Activated CD4-positive, alpha-beta T cell treated with anti-CD3 and anti-CD28 coated beads for 48 hours (primary cell): ENCODE results near the gene FZD2.
"Not testable (repeated sequence)": the region's sequence is repeated elsewhere in the genome, so short reads cannot be mapped to it uniquely, and the experiment has no call there.

Experiments
- DNase-seq: peaks from one replicate; pipeline ENCODE4 v3.0.0-alpha.2; 2020

FZD2 gene

DNA sequence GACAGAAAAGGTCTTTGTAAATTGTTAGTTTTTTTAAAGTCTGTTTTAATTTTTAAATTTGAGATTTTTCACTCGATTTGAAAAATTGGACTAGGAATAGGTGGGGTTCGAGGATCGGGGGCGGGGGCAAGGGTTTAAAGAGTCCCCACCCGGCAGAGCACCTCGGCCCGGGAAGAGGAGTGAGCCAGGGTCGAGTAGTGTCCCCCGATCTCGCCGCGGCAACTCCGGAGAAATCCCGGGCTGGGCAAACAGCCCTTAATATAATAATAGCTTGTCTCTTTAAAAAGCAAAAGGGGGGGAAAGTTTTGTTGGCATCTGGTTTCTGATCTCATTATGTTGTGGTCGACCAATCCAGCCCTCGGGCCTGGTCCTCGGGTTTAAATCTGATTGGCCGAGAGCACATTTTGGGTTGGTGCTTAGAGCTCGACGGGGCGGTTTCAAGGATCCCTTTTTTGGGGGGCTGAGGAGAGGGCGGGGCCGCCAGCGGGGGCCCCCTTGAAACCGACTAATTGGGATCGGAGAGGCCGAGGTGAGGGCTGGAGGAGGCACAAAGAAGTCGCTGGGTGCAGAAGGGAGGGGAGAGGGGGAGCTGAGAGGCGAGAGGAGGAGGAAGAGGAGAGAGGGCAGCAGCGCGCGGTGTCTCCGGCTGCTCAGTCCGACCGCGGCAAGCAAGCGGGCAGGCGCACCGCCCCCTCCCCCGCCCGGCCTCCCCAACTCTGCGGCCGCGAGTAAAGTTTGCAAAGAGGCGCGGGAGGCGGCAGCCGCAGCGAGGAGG, at the start of gene FZD2:
FZD2 (plus strand) TSS at position 653 of the 775 bp plus-strand sequence. CDS start 205 bp downstream, outside the sequence.
- peak; percentile 60 for DNase-seq

DNA sequence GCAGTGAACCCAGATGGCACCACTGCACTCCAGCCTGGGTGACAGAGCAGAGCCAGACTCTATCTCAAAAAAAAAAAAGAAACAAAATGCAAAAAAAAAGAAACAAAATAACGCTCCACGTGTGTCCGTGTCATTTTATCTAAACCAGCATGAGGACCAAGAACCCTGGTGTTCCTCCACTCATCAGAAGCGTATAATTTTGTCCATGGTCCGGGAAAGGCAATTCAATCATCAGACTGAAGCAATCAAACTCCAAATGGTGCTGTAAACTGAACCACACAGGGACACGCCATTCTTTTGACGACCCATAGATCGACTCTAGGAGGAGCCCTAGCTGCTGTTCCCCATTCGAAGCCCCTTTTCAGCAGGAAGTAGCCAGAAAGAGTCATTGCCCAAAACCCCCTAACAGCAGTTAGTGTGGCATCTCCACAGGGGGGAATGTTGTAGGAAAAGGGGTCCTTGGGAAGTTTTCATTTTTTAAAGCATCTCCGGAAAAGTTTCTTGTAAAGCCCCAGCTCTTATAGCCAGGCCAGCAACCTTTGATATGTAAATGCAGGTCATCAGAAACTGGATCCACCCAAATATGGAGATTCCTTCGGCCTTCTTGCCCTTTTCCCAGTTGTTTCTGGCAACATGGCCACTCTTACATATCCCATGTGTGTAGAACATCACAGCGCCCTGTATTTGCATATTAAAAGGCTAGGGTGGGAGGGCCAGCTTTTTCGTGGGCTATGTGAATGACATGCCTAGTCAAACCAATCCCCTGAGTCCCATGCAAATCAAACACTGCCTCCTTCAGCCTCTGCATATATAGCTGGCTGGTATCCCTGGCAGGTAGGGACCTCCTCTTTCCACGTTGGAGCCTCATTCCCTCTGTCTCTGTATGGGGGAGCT, 45.8 kb upstream of the FZD2 start:
- DNase-seq: not testable (repeated sequence)

DNA sequence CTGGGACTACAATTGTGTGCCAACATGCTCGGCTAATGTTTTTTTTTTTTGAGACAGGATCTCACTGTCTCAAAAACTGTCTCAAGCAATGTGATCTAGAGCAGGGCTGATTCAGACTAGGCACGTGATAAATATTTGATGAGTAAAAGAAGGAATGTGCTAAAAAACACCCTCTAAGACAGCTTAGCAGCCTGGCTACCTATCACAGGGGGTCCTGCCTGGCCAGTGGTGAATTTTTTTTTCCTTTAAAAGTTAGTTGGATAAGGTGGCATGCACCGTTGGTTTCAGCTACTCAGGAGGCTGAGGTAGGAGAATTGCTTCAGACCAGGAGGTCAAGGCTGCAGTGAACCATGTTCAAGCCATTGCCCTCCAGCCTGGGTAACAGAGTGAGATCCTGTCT, 39.3 kb upstream of the FZD2 start:
- no peak for DNase-seq

DNA sequence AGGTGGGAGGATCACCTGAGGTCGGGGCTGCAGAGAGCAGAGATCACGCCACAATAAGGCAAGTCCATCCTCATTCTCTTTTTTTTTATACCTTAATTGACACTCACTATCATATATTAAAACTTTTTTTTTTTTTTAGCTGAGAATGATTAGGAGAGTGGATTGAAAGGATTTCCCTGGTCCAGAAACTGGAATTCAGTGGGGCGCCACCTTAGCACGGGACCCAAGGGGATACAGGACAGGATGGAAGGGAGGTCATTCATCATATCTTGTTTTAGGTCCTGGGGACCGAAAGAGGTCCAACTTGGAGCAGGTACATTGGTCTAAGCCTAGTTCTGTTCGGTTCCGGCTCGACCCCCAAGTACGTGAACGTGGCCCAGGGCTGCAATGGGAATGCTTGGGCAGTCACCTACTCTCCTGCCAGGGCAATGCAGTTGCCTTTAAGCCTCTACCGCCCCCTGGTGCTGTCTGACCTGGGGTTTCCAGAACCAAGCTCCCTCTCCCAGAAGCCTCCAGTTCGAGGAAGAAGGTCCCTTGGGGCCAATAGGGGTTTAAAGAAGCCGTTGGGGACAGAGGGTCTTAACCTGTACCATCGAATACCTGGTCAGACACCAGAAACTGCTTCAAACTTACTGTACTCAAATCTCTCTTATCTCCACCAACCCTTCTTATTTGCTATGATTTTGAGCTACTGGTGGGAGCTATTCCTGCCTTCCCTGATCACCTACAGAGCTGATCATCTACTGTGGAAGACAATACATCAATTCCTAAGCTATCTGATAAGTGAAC, 34.2 kb upstream of the FZD2 start:
- peak; percentile 83 for DNase-seq

DNA sequence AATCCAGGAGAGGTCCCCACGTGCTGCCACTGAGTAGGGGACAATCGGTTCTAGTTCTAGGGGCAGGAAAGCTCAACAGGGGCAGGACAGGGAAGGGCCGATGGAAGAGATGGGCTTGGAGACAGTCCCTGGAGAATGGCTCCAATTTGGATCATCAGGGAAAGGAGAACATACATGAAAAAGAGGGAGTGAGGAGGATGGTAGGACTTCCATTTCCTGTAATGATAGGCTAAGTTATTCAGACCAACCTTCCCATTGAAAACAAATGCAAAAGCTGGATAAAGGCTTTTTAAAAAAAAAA, 33.7 kb upstream of the FZD2 start:
- DNase-seq: no peak

DNA sequence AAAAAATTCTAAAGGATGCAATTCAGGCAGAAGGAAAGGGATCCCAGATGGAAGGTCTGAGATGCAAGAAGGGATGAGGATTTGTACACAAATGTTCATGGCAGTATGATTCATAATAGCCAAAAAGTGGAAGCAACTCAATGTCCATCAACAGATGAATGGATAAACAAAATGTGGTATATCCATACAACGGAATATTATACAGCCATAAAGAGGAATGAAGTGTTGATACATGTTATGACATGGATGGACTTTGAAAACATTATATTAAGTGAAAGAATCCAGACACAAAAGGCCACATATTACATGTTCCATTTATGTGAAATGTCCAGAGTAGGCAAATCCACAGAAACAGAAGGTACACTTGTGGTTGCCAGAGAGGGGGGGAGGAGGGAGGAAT, 30.2 kb upstream of the FZD2 start:
- DNase-seq: no peak

DNA sequence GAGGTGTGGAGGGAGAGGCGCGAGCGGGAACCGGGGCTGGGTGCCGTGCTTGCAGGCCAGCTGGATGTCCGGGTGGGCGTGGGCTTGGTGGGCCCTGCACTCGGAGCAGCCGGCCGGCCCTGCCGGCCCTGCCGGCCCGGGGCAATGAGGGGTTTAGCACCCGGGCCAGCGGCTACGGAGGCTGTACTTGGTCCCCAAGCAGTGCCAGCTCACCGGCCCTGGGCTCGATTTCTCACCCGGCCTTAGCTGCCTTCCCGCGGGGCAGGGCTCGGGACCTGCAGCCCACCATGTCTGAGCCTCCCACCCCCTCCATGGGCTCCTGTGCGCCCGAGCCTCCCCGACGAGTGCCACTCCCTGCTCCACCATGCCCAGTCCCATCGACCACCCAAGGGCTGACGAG, 29.3 kb upstream of the FZD2 start:
- no peak for DNase-seq

DNA sequence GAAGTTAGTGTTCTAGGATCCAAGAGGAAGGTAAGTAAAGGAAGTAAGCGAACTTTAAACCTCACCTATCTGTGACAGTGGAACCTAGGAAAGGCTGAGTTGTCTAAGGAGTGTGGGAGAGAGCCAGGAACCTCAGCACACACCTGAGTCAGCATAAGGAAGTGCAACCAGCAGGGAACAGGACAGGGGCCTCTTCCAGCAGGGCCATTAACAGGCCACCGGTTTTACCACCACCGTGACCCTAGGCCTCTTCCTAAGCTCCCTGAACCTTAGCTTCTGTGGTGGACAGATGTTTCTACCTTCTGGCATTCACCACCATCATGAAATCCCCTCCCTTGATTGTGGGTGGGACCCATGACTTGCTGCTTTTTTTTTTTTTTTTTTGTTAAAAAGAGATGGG, 27.4 kb upstream of the FZD2 start:
- no peak for DNase-seq

DNA sequence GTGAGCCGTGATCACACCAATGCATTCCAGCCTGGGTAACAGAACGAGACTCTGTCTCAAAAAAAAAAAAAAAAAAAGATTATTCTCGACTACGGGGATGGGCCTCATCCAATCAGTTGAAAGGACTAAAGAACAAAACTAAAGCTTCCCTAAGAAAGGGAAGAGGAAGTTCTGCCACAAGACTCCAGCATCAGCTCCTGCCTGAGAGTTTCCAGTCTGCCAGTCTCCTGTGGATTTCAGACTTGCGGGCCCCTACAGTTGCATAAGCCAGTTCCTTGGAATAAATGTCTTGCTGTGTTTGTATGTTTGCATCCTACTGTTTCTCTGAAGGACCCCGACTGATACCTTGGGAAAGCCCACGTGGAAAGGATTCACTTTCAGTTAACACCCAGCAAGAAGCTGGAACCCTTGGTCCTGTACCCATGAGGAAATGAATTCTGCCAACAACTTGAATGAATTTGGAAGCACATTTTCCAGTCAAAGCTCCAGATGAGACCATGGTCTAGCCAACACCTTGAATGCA, 26.3 kb upstream of the FZD2 start:
- no peak for DNase-seq

DNA sequence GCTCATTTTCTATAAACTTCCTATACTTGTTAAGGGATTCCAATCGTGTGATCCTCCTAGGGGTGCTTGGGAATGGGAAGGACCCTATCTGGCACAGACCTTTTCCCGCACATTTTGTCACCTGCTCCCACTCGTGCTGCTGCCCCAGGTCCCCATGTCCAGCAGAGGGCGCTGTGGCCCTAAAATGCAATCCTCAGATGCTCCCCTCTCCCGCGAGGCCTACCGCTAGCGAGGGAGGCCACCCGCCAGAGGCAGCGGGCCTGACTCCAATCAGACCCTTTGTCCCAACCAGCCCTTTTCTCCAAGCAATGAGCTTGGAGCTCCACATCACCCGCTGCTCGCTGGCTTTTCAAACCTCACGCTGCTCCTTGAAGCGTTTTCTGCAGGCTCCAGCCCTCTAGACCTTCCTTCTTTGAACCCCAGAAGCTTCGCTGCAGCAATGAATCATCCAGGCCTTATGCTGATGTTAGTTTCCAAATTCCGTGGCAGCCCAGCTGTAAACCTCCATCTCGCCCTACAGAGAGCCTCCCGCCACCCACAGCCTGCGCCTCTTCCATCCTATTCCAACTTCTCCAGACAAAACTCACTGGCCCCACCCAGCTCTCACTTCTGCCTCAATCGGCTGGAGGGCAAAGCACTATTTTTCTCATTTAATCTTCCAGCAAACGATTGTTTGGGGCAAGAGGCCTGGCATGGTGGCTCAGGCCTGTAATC, 23.6 kb upstream of the FZD2 start:
- peak; percentile 93 for DNase-seq

DNA sequence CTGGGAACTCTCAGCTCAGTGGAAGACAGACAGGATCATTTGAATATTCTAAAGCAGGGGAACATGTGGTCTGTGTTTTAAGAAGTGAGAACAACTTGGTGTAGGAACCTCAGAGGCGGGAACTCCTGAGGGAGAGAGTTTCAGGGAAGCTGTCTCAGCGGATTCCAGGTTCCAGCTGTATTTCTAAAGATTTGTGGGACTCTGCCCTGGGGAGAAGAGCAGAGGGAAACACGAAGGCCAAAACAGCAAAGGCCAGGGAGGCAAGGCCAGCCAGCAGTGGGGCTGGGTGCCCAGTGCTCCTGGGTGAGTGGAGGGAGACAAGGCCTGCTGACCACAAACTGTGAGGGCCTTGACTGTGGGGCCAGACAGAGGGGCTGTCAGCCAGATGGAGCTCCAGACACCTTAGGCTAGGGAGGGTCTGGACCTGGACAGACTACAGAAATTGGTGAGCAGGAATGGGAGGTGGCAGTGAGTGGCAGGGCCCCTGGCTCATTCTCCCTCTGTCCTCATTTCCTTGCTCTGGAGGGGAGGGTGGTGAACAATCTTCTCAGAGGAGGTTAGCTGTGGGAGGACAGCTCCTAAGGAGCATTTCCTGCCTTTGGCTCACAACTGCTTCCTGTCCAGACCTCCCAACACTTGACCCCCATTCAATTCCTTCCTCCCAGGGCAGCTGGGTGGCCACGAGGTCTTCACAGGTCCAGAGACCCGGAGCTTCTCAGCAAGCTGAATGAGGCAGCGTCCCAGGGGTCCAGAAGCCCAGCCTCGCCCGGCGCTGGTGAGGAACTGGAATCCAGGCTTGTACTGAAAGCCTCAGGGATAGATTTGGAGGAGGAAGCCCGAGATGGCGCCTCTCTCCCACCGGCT, 21.0 kb upstream of the FZD2 start:
- no peak for DNase-seq

DNA sequence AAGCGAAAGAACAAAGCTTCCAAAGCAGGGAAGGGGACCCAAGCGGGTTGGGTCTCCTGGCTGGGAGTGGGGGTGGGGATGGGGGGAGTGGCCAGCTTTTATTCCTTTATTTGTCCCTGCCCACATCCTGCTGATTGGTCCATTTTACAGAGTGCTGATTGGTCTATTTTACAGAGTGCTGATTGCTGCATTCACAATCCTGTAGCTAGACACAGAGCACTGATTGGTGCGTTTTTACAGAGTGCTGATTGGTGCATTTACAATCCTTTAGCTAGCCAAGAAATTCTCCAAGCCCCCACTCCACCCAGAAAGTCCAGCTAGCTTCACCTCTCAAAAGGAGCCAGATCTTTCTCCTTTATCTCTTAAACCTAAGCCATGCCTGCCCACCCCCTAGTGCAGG, 19.4 kb upstream of the FZD2 start:
- not testable (repeated sequence) for DNase-seq

DNA sequence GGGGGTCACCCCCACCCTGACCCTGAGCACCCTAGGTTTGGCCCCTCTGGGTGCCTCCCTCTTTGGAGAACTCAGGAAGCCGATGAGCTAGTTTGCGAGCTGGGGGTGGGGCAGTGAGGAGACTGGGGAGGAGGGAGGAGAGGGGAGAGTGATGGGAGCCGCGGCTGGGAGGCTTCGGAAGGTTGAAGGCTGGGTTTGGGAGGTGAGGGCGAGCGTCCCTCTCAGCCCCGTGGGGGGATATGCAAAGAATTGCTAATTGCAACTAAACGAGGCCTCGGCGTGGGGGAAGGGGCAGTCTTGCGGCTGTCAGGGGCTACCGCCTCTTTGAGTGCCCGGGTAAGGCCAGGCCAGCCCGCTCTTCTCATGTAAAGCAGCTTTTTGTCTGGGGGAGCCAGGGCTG, 17.6 kb upstream of the FZD2 start:
- no peak for DNase-seq

DNA sequence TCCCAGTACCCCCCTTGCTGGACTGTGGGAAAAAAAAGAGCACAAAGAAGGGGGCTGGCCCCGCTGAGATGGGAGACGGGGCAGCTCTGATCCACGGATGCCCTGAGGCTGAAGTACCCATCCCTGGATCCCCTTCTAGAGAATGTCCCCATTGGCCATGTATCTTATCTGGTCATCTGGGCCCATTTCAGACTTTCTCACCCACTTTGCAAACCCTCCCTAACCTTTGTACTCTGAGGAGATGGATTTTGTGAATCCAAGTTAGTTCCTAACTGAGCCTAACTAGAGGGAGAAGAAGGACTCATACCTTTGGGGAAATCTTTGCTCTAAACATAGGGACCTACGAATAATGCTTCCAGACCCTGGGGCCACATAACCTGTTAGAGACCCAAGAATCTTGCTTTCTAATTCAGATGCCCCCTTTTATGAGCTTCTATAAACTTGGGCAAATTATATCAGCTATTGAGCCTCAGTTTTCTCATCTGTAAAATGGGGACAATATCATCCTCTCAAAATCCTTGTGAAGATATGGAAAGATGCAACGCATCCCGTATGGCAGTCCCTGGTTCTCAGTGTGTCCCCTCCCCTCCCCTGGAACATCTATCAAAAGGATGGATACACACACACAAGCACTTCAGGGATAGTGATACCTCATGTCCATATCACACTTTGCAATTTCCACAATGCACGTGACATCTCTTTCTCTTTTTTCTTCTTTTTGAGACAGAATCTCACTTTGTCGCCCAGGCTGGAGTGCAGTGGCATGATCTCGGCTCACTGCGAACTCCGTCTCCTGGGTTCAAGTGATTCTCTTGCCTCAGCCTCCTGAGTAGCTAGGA, 16.8 kb upstream of the FZD2 start:
- DNase-seq: no peak

DNA sequence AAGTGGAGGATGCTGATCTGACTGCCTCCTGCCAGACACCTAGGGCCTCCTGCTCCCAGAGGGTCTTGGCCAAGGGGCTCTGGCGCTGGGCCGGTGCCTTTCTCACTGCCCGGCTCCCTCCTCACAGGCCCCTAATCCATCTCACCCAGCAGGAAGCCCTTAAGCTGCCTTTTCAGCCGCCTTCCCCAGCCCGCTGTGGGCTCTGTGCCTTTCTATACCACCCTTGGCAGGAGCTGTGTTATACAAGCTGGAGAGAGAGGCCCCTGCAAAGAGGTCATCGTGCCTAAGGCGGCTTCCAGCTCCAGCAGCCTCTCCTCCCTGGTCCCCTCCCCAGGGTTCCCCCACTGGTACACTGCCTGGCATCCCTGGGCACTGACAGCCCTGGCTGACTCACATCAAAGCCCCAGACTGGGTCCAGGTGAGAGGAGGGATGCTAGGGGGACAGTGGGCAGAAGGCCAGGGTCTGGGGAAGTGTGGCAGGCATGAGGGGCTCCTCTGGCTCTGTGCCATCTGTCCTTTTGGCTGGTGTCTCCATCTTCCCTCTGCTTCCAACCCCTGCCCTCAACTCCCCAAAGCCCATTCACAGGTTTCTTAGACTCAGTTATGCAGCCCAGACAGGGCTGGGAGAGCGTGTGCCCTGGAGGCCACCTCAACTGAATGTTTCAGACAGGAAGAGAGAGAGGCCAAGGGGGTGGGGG, 15.3 kb upstream of the FZD2 start:
- DNase-seq: no peak

DNA sequence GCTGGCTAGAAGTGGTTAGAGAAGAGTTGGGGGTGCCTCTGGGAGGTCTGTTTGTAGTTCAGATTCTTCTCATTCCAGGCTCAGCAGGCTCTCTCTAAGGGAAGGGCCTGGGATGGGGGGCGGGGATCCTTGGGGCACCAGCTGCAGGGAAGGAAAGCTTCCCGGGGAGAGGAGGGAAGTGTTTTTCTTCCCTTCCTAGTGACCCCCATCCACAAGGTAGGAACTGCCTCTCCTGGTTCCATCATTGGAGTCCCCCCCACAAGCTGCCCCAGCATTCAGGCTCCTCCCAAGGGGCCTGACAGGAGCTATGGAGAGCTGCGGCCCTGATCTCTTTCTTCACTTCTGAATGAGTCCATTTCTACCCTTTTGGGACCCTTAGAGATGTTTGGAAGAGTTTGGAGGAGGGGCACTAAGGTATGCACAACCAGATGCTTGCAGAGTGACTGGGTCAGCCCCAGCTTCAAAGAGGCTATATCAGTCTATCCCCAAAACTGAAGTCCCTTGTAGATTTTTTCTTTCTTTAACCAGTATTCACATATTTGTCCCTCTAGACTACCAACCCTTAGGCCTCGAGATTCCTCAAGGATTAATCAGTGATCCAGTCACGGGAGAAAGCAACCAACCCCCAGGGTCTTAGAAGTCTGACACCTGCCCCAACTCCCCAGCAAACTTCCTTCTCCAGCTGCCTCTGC, 13.9 kb upstream of the FZD2 start:
- DNase-seq: no peak

DNA sequence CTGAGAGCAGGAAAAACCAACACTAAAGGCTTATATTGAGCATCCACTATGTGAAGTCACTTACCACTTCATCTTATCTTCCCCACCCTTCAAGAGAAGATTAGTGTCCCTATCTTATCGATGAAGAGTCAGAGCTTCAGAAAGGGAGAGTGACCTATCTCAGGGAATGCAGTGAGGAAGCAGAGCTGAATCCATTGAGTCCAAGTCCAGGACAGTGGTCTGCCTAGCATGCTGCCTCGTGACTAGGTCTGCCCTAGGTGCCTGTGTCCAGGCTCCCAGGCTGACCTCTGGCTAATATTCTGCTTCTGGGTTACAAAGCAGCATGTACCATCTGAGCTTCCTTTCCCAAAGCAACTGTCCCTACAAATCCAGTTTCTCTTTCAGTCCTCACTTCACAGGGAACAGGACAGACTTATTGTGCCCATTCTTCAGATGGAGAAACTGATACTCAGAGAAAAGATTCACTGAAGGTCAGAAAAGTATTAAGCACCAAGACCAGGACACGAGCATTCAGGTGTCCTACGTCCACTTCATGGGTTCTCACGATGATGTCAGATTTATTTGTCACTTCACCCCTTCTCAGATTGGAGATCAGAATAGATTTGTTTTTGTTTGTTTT, 13.3 kb upstream of the FZD2 start:
- no peak for DNase-seq

DNA sequence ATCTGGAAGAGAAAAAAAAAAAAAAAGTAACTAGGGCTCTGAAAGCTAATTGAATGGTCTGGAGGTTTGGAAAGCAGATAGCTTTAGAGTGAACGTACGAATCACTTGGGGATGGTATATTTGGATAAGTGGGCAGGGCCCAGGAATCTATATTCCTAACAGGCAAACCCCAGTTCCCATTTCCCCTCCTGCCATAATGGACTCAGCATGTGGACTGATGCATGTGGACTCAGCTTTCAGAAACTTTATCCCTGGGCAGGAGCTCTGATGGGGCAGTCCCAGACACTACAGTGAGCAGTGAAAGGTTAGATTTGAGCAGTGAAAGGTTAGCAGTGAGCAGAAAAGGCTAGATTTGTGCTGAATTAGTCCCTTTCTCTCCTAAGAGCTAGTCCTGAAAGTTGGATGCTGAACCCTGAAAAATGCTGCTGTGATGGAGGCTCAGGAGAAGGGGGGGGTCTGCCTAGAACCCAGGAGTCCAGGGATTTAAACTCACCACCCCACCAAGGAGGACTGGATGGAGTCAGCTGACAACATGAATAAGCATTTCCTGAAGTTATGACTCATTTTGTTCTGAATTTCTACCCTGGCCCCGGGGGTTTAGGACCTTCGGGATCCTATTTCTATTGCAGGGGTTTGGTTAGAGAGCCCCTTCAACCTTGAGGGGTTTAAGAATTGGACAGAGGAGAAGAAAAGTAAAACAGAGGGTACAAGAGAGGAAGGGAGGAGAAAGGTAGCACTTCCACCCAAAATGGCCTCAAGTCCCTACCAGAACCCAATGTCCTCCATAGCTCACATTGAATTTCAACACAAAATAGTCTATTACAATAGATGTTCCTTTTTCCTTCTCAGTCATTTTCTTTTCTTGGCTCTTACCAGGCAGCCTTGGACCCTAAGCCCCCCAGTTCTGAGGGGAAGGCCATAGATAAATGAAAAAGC, 10.3 kb upstream of the FZD2 start:
- DNase-seq: no peak
